ENCODE data around the gene RPN2.

DNA sequence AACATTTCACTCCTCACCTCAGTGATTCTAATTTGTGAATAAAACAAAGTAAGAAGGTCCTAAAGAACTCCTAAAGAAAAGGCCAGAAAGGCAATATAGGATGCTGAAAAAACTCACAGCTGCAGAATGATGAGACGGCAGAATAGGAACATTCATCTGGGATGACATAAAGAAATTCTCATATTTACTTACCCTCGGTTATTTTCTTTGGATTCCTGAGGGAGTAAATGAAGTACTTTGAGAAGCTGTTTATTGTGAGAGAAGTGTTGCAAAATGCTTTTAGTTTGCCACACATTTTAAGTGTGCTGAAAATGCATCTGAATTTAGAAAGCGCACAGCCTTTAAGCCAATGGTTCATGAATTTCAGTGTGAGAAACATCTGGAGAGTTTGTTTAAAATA, 47.6 kb upstream of the RPN2 start:
- TF ChIP-seq, protein P1, sequence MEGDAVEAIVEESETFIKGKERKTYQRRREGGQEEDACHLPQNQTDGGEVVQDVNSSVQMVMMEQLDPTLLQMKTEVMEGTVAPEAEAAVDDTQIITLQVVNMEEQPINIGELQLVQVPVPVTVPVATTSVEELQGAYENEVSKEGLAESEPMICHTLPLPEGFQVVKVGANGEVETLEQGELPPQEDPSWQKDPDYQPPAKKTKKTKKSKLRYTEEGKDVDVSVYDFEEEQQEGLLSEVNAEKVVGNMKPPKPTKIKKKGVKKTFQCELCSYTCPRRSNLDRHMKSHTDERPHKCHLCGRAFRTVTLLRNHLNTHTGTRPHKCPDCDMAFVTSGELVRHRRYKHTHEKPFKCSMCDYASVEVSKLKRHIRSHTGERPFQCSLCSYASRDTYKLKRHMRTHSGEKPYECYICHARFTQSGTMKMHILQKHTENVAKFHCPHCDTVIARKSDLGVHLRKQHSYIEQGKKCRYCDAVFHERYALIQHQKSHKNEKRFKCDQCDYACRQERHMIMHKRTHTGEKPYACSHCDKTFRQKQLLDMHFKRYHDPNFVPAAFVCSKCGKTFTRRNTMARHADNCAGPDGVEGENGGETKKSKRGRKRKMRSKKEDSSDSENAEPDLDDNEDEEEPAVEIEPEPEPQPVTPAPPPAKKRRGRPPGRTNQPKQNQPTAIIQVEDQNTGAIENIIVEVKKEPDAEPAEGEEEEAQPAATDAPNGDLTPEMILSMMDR (IDR thresholded peaks at IDR 0.05): no peak
- TF ChIP-seq POLR2A (IDR thresholded peaks at IDR 0.05; ENCODE audit: low read depth): no peak
